Neural cell (in vitro differentiated cells): ENCODE measurements around the gene ARHGEF17. TPM values are rescaled to one million over a fixed set of nuclear protein-coding genes. Genes with fewer than 3 reads are reported as not detected.

Source experiments
- H2AFZ ChIP-seq: fragments of 200-600, 300-800 bp; sonication (generic), shearing (Covaris generic); 2 replicates; pipeline ENCODE4 v1.6.0; 2014; ENCODE audit warnings: low read depth, mild to moderate bottlenecking, antibody characterized with exemption, low read length, moderate library complexity
- H3F3A ChIP-seq: fragments of 200-600 bp; shearing (Covaris generic); 2 replicates; pipeline ENCODE4 v1.6.1; 2016; ENCODE audit warnings: mild to moderate bottlenecking, moderate library complexity, mixed read lengths, antibody characterized with exemption, low read length; ENCODE audit not compliant: insufficient read depth, poor library complexity, severe bottlenecking
- H3K27ac ChIP-seq: fragments of 200-600, 300-800 bp; sonication (generic), shearing (Covaris generic); 2 replicates; pipeline ENCODE4 v1.5.1; 2014; ENCODE audit warnings: mild to moderate bottlenecking, low read length, moderate library complexity
- H3K27me3 ChIP-seq: fragments of 300-800, 200-600 bp; sonication (generic), shearing (Covaris generic); 2 replicates; pipeline ENCODE4 v1.6.0; 2014; ENCODE audit warnings: mild to moderate bottlenecking, low read depth, low read length, moderate library complexity; ENCODE audit not compliant: insufficient read depth
- H3K36me3 ChIP-seq: fragments of 300-800, 200-600 bp; sonication (generic), shearing (Covaris generic); 2 replicates; pipeline ENCODE4 v1.5.1; 2014; ENCODE audit warnings: mild to moderate bottlenecking, antibody characterized with exemption, low read length, moderate library complexity; ENCODE audit not compliant: insufficient read depth
- H3K4me2 ChIP-seq: fragments of 300-800, 200-600 bp; sonication (generic), shearing (Covaris generic); 2 replicates; pipeline ENCODE4 v1.6.0; 2014; ENCODE audit warnings: mild to moderate bottlenecking, low read length
- H3K4me3 ChIP-seq: fragments of 300-800, 200-600 bp; sonication (generic), shearing (Covaris generic); 2 replicates; pipeline ENCODE4 v1.5.1; 2014; ENCODE audit warnings: mild to moderate bottlenecking, low read length, moderate library complexity
- H3K79me2 ChIP-seq: fragments of 200-600 bp; shearing (Covaris generic); replicated peaks from 2 replicates; pipeline ENCODE4 v1.6.0; 2014; ENCODE audit warnings: mild to moderate bottlenecking, low read length, moderate library complexity; ENCODE audit not compliant: insufficient read depth
- H3K9ac ChIP-seq: fragments of 300-800, 200-600 bp; sonication (generic), shearing (Covaris generic); 2 replicates; pipeline ENCODE4 v1.6.1; 2016; ENCODE audit warnings: mild to moderate bottlenecking, low read length, mixed read lengths
- H3K9me2 ChIP-seq: fragments of 200-600 bp; shearing (Covaris generic); 2 replicates; pipeline ENCODE4 v1.6.1; 2016; ENCODE audit warnings: mild to moderate bottlenecking, low read length, mixed read lengths; ENCODE audit not compliant: insufficient read depth
- H3K9me3 ChIP-seq: fragments of 200-600, 300-800 bp; sonication (generic), shearing (Covaris generic); 2 replicates; pipeline ENCODE4 v1.6.1; 2016; ENCODE audit warnings: mild to moderate bottlenecking, mixed run types, low read length, moderate library complexity, mixed read lengths
- H4K20me1 ChIP-seq: fragments of 200-600 bp; shearing (Covaris generic); 2 replicates; pipeline ENCODE4 v1.6.1; 2016; ENCODE audit warnings: mild to moderate bottlenecking, mixed run types; ENCODE audit not compliant: insufficient read depth
- EP300 ChIP-seq: fragments of 450-650 bp; conservative IDR thresholded peaks from 2 replicates; pipeline ENCODE4 v1.6.1; 2014; ENCODE audit warnings: antibody characterized with exemption, mild to moderate bottlenecking, moderate library complexity; ENCODE audit not compliant: poor library complexity, severe bottlenecking
- EZH2 ChIP-seq: fragments of 200-600, 300-800 bp; shearing (Covaris generic), sonication (generic); IDR thresholded peaks from 2 replicates; pipeline ENCODE4 v1.6.1; 2014; ENCODE audit warnings: antibody characterized with exemption, low read length, borderline replicate concordance, mild to moderate bottlenecking; ENCODE audit not compliant: insufficient read depth, poor library complexity, severe bottlenecking
- MXI1 ChIP-seq: fragments of 450-650 bp; conservative IDR thresholded peaks from 2 replicates; pipeline ENCODE4 v1.6.1; 2014; ENCODE audit warnings: antibody characterized with exemption, mild to moderate bottlenecking; ENCODE audit not compliant: poor library complexity, severe bottlenecking
- POLR2AphosphoS5 ChIP-seq: IDR thresholded peaks from 2 replicates; pipeline ENCODE4 v1.6.1; 2012
- RAD21 ChIP-seq: fragments of 450-650 bp; conservative IDR thresholded peaks from 2 replicates; pipeline ENCODE4 v1.6.1; 2014; ENCODE audit warnings: antibody characterized with exemption, mild to moderate bottlenecking, moderate library complexity
- SMC3 ChIP-seq: fragments of 450-650 bp; conservative IDR thresholded peaks from 2 replicates; pipeline ENCODE4 v1.6.1; 2014; ENCODE audit warnings: antibody characterized with exemption, mild to moderate bottlenecking, moderate library complexity; ENCODE audit not compliant: poor library complexity
- TAF1 ChIP-seq: IDR thresholded peaks from 2 replicates; pipeline ENCODE4 v1.6.1; 2012; ENCODE audit warnings: low read depth
- polyA plus RNA-seq: library from polyadenylated mRNA; depleted of rRNA; stranded (reverse); fragments of >200 nt; gene quantifications from 2 replicates; pipeline ENCODE4 v1.2.3, GENCODE V29; 2014
- TF ChIP-seq, protein P1 (sequence below): IDR thresholded peaks from 2 replicates; pipeline ENCODE4 v1.6.1; 2012; ENCODE audit warnings: borderline replicate concordance
- TF ChIP-seq, protein P2 (sequence below): fragments of 450-650 bp; IDR thresholded peaks from 2 replicates; pipeline ENCODE4 v1.5.1; 2014; ENCODE audit warnings: antibody characterized with exemption, mild to moderate bottlenecking, moderate library complexity; ENCODE audit not compliant: poor library complexity, severe bottlenecking

Gene ARHGEF17
- polyA plus RNA-seq, 1 donor from 2014 or later = 7.9 TPM

DNA sequence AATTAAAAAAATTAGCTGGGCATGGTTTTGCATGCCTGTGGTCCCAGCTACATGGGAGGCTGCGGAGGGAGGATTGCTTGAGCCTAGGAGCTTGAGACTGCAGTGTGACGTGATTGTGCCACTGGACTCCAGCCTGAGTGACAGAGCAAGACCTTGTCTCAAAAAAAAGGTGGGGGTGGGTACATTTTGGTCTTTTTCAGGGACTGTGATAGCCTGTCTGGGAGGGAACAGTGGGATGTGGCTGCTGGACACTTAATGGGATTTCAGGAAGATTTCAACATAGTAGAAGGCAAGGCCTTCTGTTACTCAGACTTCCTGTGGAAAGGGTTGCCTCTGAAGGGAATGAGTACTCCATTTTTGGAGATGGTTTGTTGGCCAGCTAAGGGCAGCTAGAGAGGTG, 108.7 kb downstream of the ARHGEF17 start:
- no peak overlapping the region for H3K4me2 ChIP-seq
- no peaks in the 10 kb centered on the region for H3F3A ChIP-seq
- no peaks in the 10 kb centered on the region for H3K9me3 ChIP-seq
- no peak overlapping the region for H3K27ac ChIP-seq
- no peaks in the 10 kb centered on the region for H3K79me2 ChIP-seq
- H3K4me3 ChIP-seq = no peak overlapping the region
- TF ChIP-seq, protein P1, sequence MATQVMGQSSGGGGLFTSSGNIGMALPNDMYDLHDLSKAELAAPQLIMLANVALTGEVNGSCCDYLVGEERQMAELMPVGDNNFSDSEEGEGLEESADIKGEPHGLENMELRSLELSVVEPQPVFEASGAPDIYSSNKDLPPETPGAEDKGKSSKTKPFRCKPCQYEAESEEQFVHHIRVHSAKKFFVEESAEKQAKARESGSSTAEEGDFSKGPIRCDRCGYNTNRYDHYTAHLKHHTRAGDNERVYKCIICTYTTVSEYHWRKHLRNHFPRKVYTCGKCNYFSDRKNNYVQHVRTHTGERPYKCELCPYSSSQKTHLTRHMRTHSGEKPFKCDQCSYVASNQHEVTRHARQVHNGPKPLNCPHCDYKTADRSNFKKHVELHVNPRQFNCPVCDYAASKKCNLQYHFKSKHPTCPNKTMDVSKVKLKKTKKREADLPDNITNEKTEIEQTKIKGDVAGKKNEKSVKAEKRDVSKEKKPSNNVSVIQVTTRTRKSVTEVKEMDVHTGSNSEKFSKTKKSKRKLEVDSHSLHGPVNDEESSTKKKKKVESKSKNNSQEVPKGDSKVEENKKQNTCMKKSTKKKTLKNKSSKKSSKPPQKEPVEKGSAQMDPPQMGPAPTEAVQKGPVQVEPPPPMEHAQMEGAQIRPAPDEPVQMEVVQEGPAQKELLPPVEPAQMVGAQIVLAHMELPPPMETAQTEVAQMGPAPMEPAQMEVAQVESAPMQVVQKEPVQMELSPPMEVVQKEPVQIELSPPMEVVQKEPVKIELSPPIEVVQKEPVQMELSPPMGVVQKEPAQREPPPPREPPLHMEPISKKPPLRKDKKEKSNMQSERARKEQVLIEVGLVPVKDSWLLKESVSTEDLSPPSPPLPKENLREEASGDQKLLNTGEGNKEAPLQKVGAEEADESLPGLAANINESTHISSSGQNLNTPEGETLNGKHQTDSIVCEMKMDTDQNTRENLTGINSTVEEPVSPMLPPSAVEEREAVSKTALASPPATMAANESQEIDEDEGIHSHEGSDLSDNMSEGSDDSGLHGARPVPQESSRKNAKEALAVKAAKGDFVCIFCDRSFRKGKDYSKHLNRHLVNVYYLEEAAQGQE = no peak
- no peak for TF ChIP-seq MXI1
- TF ChIP-seq TAF1 = no peak
- TF ChIP-seq, protein P2, sequence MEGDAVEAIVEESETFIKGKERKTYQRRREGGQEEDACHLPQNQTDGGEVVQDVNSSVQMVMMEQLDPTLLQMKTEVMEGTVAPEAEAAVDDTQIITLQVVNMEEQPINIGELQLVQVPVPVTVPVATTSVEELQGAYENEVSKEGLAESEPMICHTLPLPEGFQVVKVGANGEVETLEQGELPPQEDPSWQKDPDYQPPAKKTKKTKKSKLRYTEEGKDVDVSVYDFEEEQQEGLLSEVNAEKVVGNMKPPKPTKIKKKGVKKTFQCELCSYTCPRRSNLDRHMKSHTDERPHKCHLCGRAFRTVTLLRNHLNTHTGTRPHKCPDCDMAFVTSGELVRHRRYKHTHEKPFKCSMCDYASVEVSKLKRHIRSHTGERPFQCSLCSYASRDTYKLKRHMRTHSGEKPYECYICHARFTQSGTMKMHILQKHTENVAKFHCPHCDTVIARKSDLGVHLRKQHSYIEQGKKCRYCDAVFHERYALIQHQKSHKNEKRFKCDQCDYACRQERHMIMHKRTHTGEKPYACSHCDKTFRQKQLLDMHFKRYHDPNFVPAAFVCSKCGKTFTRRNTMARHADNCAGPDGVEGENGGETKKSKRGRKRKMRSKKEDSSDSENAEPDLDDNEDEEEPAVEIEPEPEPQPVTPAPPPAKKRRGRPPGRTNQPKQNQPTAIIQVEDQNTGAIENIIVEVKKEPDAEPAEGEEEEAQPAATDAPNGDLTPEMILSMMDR = no peak
- no peak for TF ChIP-seq EP300
- no peak for TF ChIP-seq SMC3
- TF ChIP-seq EZH2 = no peak
- TF ChIP-seq RAD21 = no peak
- no peak for TF ChIP-seq POLR2AphosphoS5
- no peak overlapping the region for H3K9ac ChIP-seq
- no peaks in the 10 kb centered on the region for H3K27me3 ChIP-seq
- H3K9me2 ChIP-seq = no peaks in the 10 kb centered on the region
- H3K36me3 ChIP-seq = no peaks in the 10 kb centered on the region
- H2AFZ ChIP-seq = no peak overlapping the region
- H4K20me1 ChIP-seq = no peaks in the 10 kb centered on the region

Other genes with a start within 250 kb of the ARHGEF17 start
- 40.8 and 44.0 TPM in 2 replicates for gene FCHSD2, start 166.0 kb upstream of the ARHGEF17 start, polyA plus RNA-seq
- not detected in 2 replicates for gene P2RY2, start 90.0 kb upstream of the ARHGEF17 start, polyA plus RNA-seq
- not detected in 2 replicates for gene P2RY6, start 35.9 kb upstream of the ARHGEF17 start, polyA plus RNA-seq
- gene RELT, start 68.1 kb downstream of the ARHGEF17 start, polyA plus RNA-seq = 12.4 and 13.0 TPM in 2 replicates